Measurements from ENCODE around the gene GATAD2A. TPM values are rescaled to one million over a fixed set of nuclear protein-coding genes. Genes with fewer than 3 reads are reported as not detected.

Gene GATAD2A
- total and polyA plus RNA-seq, 9 of the 15 experiments (the other 6 are each of a cell fraction or from before 2014, with no cell fraction given) = 2.4 to 226 (median 44.2) TPM

DNA sequence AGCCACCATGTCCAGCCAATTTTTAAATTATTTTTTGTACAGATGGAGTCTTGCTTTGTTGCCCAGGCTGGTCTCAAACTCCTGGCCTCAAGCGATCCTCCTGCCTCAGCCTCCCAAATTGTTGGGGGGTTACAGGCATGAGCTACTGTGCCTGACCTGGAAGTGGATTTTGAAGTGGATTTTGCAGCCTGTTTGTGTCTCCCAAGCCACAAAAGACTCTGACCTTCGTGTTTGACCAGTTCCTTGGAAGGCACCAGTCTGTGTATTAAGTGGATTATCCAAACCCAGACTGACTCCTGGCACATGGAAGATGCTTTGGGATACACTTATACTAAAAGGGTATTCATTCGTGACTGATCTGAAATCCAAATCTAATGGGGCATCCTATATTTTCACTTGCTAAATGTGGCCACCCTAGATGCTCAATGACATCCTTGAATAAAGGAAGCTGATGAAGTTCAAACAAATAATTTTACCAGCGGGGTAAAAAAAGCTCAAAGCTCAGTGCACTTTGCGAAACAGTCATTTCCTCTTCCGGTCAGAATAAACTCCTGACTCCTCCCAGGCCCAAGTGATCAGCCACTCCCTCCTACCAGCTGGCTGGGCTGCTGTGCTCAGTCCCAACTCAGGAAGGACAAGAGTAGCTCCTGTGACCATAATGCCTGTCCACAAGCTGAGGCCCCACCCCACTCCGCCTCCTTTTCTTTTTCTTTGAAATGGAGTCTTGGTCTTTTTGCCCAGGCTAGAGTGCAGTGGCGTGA is 32.6 kb upstream of the GATAD2A start (continued):
- TF ChIP-seq, protein P1, sequence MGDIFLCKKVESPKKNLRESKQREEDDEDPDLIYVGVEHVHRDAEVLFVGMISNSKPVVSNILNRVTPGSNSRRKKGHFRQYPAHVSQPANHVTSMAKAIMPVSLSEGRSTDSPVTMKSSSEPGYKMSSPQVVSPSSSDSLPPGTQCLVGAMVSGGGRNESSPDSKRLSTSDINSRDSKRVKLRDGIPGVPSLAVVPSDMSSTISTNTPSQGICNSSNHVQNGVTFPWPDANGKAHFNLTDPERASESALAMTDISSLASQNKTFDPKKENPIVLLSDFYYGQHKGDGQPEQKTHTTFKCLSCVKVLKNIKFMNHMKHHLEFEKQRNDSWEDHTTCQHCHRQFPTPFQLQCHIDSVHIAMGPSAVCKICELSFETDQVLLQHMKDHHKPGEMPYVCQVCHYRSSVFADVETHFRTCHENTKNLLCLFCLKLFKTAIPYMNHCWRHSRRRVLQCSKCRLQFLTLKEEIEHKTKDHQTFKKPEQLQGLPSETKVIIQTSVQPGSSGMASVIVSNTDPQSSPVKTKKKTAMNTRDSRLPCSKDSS (IDR thresholded peaks at IDR 0.05; ENCODE audit: low read depth, partially characterized antibody) = no peak
- no peak for TF ChIP-seq TCF7L2 (IDR thresholded peaks at IDR 0.05; ENCODE audit: low read depth, low read length)
- TF ChIP-seq POLR2A (conservative IDR thresholded peaks at IDR 0.05) = peak; percentile 67; the same call in 1 of the 2 replicates
- no peak for TF ChIP-seq ZNF444 (CRISPR knock-in tag; IDR thresholded peaks at IDR 0.05)
- no peak for TF ChIP-seq PML (IDR thresholded peaks at IDR 0.05; ENCODE audit: low read length)
- TF ChIP-seq, protein P2, sequence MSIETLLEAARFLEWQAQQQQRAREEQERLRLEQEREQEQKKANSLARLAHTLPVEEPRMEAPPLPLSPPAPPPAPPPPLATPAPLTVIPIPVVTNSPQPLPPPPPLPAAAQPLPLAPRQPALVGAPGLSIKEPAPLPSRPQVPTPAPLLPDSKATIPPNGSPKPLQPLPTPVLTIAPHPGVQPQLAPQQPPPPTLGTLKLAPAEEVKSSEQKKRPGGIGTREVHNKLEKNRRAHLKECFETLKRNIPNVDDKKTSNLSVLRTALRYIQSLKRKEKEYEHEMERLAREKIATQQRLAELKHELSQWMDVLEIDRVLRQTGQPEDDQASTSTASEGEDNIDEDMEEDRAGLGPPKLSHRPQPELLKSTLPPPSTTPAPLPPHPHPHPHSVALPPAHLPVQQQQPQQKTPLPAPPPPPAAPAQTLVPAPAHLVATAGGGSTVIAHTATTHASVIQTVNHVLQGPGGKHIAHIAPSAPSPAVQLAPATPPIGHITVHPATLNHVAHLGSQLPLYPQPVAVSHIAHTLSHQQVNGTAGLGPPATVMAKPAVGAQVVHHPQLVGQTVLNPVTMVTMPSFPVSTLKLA (conservative IDR thresholded peaks at IDR 0.05) = peak in 1 of 2 experiments; percentile 46; a peak in 1 of 4 replicates
- no peak for TF ChIP-seq ZBTB8A (IDR thresholded peaks at IDR 0.05; ENCODE audit: partially characterized antibody)
- TF ChIP-seq ZNF23 (CRISPR knock-in tag; IDR thresholded peaks at IDR 0.05) = no peak
- no peak for TF ChIP-seq ZNF311 (CRISPR knock-in tag; IDR thresholded peaks at IDR 0.05)
- no peak for TF ChIP-seq ZNF584 (CRISPR knock-in tag; IDR thresholded peaks at IDR 0.05; ENCODE audit: low read depth)
- no peak for TF ChIP-seq KAT2B (IDR thresholded peaks at IDR 0.05; ENCODE audit: low read depth, low read length)
- no peak for TF ChIP-seq KDM5B (IDR thresholded peaks at IDR 0.05; ENCODE audit: insufficient replicate concordance, low read depth, low read length)
- TF ChIP-seq, protein P3, sequence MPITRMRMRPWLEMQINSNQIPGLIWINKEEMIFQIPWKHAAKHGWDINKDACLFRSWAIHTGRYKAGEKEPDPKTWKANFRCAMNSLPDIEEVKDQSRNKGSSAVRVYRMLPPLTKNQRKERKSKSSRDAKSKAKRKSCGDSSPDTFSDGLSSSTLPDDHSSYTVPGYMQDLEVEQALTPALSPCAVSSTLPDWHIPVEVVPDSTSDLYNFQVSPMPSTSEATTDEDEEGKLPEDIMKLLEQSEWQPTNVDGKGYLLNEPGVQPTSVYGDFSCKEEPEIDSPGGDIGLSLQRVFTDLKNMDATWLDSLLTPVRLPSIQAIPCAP (CRISPR knock-in tag; IDR thresholded peaks at IDR 0.05; ENCODE audit: borderline replicate concordance) = no peak
- no peak for TF ChIP-seq NFIX (CRISPR knock-in tag; IDR thresholded peaks at IDR 0.05; ENCODE audit: low read depth)
- TF ChIP-seq ZNF780A (CRISPR knock-in tag; IDR thresholded peaks at IDR 0.05) = no peak
- TF ChIP-seq ILK (tag; IDR thresholded peaks at IDR 0.05; ENCODE audit: borderline replicate concordance, low read depth) = no peak
- no peak for TF ChIP-seq SP1 (CRISPR knock-in tag; IDR thresholded peaks at IDR 0.05)
- no peak for TF ChIP-seq ZNF57 (CRISPR knock-in tag; IDR thresholded peaks at IDR 0.05)
- TF ChIP-seq, protein P4, sequence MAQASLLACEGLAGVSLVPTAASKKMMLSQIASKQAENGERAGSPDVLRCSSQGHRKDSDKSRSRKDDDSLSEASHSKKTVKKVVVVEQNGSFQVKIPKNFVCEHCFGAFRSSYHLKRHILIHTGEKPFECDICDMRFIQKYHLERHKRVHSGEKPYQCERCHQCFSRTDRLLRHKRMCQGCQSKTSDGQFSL (CRISPR knock-in tag; IDR thresholded peaks at IDR 0.05) = no peak
- TF ChIP-seq, protein P4 (tag; IDR thresholded peaks at IDR 0.05) = no peak
- TF ChIP-seq ZNF347 (CRISPR knock-in tag; IDR thresholded peaks at IDR 0.05; ENCODE audit: low read depth) = no peak
- TF ChIP-seq, protein P5, sequence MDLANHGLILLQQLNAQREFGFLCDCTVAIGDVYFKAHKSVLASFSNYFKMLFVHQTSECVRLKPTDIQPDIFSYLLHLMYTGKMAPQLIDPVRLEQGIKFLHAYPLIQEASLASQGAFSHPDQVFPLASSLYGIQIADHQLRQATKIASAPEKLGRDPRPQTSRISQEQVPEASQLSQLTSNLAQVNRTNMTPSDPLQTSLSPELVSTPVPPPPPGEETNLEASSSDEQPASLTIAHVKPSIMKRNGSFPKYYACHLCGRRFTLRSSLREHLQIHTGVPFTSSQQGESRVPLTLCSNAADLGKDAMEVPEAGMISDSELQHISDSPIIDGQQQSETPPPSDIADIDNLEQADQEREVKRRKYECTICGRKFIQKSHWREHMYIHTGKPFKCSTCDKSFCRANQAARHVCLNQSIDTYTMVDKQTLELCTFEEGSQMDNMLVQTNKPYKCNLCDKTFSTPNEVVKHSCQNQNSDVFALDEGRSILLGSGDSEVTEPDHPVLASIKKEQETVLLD (IDR thresholded peaks at IDR 0.05) = 0 out of 2 replicates have a peak, but pooled peaks have one; percentile 51
- TF ChIP-seq HDAC2 (IDR thresholded peaks at IDR 0.05) = no peak
